Ramos (cell line): Measurements from ENCODE around the gene IMMP2L.
"Not testable (repeated sequence)": the region's sequence is repeated elsewhere in the genome, so short reads cannot be mapped to it uniquely, and the experiment has no call there.

Source experiments
- in situ Hi-C: fragments of 300-500 bp; cut with MboI; formaldehyde crosslinking; loops from one replicate; pipeline ENCODE4 v1.14.3; 2022; ENCODE audit warnings: low sequenced_read_pairs; ENCODE audit not compliant: unreplicated experiment

The IMMP2L gene

GRCh38 chr7:111511845-111512244 lies 50.4 kb downstream of the IMMP2L start:
- in situ Hi-C loops, result no loop called here

DNA sequence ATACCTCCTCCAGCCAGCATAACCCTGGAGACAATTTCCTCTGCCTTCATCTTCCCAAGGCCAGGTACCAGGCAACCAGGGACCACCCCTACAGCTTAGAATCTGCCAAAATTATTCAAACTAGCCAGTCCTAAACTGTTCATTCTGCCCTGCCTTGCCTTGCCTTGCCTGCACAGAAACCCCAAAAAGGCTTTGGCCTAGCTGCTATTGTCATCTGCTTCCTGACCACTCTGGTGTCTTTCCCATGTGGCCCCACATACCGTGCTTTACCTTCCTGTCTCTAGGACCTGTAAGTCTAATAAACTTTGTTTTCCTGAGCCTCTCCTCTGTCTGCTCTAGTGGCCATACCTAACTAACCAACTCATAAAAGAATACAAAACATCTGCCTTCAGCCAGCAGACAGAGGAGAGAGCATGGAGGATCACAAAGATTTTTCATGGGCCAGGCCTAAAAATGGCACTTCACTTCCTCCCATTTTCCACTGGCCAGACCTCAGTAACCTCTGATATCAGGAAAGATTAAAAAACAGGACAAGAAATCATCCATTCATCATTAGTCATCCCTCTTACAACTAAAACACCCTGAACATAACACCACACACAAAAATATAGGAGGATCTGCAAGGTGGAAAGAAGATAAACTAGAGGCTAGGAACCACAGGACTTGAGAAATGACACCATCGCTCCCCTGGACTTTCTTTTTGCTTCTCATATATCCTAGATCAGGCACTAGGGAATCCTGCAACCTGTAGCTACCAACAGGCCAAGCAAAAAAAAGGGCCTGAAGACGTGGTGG lies 51.5 kb downstream of the IMMP2L start:
- in situ Hi-C loops, result no loop called here

DNA sequence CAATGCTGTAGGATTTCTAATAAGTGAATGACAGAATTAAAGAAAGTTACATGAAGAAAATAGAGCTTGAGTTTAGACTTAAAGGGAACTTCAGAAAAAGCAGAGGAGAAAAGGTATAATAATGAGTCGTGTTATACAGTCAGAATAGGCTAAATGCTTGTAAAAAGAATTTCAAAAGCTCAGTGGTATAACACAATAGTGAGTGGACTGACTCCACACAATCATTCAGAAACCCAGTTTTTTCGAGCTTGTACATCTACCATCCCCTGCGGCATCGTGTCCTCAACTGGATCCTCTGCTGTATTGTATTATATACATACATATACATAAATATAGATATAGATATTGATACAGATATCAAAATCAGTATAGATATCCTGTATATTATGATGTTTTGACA lies 52.2 kb downstream of the IMMP2L start:
- in situ Hi-C loops, result no loop called here

- in situ Hi-C loops, result no loop called here
Observed at GRCh38 chr7:111509288-111509687, 53.0 kb downstream of the IMMP2L start.

GRCh38 chr7:111508387-111508786 lies 53.9 kb downstream of the IMMP2L start:
- in situ Hi-C loops, result no loop called here

DNA sequence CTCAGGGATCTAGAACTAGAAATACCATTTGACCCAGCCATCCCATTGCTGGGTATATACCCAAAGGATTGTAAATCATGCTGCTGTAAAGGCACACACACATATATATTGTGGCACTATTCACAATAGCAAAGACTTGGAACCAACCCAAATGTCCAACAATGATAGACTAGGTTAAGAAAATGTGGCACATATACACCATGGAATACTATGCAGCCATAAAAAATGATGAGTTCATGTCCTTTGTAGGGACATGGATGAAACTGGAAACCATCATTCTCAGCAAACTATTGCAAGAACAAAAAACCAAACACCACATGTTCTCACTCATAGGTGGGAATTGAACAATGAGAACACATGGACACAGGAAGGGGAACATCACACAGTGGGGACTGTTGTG lies 56.9 kb downstream of the IMMP2L start:
- in situ Hi-C loops, result not testable (repeated sequence)

- in situ Hi-C loops, result not testable (repeated sequence)
Observed at GRCh38 chr7:111501799-111502198, 60.5 kb downstream of the IMMP2L start.

DNA sequence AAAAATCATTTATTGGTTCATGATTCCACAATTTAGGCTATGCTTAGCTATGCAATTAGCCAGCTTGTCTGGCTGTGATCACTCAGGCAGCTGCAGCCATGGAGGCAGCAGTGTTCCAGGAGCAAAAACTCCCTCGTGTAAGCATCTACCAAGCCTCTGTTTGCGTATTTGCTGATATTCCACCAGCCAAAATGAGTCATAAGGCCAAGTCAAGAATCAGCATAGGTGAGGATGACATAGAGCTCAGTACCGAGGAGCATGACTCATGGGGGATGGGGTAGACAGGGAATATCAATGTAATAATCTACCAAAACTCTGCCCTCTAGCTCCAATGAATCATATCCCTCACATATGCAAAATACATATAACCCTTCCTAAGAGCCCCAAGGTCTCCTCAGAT lies 63.3 kb downstream of the IMMP2L start:
- in situ Hi-C loops, result no loop called here

DNA sequence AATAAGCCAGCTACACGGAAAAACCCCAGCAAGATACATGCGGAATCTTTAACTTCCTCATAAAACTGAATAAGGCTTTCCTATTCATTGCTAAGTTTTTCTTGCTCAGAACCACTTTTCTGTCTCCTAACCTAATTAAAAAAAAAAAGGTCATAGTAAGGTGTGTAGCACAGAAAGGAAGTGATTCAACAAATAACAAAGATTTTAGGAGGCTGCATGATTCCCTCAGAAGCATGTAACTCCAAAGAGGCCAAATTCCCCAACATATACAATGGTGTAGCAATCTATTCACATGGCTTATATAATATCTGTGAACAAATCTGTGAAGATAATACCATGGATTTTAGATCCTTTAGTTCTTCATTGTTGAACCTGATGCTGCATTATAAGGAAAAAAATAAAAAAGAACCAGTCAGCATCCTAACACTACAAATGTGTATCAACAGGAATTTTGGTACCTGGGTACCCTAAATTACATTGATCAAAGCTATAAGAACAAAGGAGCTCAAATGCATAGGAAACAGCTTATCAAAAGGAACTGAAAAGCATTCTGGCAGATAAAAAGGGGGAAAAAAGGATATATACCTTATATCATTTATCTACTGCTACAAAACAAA lies 63.8 kb downstream of the IMMP2L start:
- in situ Hi-C loops, result no loop called here

DNA sequence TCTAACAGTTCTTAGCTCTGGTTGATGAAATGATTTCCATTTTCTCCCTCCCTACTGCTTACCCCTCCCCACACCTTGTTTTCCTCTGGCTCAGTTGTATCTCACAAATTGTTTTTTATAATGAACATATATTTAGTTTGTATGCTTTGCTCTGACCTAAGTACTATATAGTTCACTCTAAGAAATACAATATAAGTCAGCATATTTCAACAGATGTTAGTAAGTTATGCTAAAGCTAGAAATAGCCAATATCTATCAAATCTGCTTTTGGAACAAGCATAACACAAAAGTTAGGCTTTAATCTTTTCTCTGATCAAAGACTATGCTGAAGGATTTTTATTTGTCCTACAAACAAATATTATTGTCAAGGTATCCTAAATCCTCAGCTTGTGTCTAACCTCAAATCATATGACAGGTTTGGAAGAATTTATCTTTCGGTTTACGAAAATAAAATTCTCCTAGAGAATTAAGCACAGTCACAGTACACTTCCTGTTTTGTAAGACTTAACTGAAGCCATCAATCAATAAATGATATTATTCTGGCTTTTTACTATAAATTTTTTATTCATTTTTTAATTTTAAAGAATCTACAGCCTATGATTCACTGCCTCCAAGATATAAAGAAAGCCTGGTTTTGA lies 67.0 kb downstream of the IMMP2L start:
- in situ Hi-C loops, result no loop called here

DNA sequence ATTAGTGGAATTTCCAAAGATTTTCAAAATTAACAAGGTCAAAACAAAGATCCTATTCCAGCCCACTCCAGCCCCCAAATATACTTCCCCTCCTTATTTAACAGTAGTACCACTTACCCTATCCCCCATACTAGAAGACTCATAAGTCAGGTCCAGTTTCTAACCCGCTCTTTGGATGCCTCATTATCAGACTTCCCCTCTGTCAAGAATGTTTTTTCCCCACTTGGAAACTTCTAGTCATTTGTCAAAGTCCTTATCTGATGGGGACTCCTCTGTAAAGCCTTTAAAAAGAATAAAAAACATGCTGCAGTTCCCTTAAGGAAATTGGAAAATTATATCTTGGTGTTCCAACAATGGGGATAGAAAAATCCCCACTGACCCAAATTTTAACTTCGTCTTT lies 70.1 kb downstream of the IMMP2L start:
- in situ Hi-C loops, result no loop called here

- in situ Hi-C loops, result no loop called here
Observed at GRCh38 chr7:111486472-111487142, 75.7 kb downstream of the IMMP2L start.

DNA sequence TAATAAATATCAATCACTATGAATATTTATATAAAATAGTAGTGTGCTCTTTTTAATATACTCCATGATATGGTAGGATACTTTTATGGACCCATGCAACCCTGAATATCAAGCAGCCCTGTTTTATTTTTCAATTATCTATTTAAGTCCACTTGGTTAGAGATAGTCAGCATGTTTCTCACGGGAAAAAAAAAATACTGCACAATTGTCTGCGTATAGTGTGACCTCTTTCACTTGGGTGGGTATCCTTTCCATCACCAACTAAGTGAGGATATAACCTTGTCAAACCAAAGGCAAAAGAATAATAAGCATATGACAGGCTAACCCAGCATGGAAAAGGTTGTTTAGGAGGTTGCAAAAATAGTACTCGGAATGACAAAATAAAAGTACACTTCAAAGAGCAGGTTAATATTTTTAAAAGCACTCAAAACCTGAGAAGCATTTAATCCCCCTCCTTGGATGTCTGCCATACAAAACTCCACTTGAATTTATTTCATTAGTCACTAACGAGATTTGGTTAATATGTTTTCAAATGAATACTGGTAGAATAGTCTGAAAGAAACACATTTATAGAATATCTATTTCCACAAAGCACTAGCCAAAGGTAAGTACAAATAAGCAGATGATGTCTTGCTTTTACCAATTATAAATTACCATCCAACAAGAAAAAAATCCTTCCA lies 76.5 kb downstream of the IMMP2L start:
- in situ Hi-C loops, result no loop called here

DNA sequence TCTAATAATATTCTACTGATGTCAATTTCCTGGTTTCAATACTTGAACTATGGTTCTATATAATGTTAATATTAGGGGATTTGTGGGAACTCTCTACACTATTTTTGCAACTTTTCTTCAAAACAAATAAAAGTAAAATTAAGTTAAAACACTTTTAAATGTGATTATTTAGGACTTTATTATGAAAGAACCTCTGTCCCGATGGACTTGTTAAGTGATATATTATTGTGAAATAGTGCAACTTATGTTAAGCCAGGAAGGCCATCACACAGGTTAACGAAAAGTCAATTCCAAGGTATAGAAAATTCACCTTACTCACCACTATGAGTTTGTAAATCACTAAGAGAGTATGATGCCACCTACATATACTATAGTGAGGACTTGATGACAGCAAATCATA lies 79.2 kb downstream of the IMMP2L start:
- in situ Hi-C loops, result no loop called here

DNA sequence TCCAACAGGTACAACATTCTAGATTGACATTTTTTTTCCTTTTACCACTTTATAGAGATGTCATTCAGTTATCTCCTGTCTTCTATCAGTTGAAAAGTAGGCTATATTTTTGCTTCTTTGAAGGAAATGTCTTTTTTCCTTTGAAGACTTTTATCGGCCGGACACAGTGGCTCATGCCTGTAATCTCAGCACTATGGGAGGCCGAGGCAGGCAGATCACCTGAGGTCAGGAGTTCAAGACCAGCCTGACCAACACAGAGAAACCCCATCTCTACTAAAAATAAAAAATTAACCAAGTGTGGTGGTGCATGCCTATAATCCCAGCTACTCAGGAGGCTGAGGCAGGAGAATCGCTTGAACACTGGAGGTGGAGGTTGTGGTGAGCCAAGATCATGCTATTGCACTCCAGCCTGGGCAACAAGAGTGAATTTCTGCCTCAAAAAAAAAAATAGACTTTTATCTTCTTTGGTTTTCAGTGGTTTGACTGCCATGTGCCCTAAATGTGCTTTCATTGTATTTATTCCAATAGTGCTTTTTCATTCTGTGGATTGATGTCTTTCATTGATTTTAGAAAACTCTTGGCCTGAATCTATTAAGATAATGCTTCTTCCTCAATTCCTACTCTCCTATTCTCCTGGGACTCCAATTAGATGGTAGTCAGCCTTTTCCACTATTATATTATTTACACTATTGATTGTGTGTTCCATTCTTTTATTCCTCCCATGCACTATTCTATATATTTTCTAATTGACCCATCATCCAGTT lies 84.6 kb downstream of the IMMP2L start:
- in situ Hi-C loops, result no loop called here

DNA sequence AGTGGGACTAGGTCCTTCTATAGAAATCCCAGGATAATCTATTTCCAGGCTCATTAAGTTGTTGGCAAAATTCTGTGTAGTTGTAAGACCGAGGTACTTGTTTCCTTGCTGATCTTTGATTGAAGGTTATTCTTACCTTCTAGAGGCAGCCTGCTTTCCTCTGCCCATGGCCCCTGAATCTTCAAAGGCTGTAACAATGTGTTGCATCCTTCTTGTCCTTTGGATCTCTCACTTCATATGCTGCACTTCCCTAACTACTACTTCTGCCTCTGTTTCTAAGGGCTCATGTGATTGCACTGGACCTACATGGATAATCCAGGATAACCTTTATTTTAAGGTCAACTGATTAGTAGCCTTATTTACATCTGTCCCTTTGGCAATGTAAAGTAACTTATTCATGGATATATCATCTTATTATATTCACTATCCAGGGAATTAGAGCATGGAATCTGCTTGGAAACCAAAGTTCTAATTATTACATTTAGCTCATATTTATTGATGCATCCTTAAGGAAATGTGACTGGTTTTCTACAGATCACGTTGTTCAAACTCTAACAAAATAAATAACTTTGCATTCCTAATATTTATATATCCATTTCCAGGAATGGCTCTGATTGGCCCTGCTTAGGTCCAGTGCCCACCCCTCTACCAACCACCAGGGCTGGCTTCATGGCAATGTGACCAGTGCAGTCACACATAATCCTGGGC lies 85.6 kb downstream of the IMMP2L start:
- in situ Hi-C loops, result no loop called here

- in situ Hi-C loops, result no loop called here
Observed at GRCh38 chr7:111475959-111476358, 86.3 kb downstream of the IMMP2L start.

- in situ Hi-C loops, result no loop called here
Observed at GRCh38 chr7:111475419-111475748, 86.9 kb downstream of the IMMP2L start.

DNA sequence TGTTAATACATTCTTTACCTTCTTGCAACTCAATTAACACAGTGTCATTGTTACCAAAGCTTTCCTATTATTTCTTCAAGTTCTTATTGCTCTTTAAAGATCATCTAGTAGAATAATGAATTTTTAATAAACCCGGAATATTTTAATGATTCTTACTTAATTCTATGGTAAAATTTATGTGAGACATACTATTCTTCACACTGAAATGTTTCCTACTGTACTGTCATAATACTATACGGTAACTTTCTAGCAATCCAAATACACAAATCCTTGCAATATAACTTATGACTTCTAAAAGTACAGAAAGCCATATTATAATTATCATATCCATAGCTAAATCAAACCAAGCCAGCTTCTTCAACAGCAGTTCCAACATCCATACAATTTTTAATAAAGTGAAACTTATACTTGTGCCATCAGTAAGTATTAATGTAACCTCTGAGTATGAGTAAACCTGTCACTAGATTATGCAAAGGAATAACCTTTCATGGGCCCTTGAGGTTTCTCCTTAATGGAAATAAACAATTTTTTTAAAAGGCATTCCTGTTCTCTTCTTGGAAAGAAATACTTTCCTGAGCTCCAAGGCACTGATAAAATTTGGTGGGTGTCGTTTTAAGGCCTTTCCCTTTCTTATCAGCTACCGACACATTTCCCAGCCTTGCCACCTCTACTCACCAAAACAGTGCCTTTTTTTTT lies 87.4 kb downstream of the IMMP2L start:
- in situ Hi-C loops, result no loop called here
